HepG2 (cell line): ENCODE data around the gene TRIM10. TPM values are rescaled to one million over a fixed set of nuclear protein-coding genes. Genes with fewer than 3 reads are reported as not detected.

Experiments used
- DR1 ChIP-seq: sonication (generic); formaldehyde crosslinking; IDR thresholded peaks from 2 replicates; pipeline ENCODE4 v1.8.0; 2021; ENCODE audit warnings: mild to moderate bottlenecking, missing genetic modification reagents, inconsistent platforms
- GABPA ChIP-seq, 2 experiments: IDR thresholded peaks; 2 replicates each; pipeline ENCODE4 v1.6.1; 2011 to 2016; ENCODE audit warnings: low read depth in 2 of 2, low read length in 1 of 2, missing biosample characterization in 1 of 2, missing genetic modification characterization in 1 of 2
- HHEX ChIP-seq: IDR thresholded peaks from 2 replicates; pipeline ENCODE4 v1.6.1; 2016; ENCODE audit warnings: control low read depth
- HNF4A ChIP-seq: sonication (generic); formaldehyde crosslinking; IDR thresholded peaks from 2 replicates; pipeline ENCODE4 v1.4.0; 2020; ENCODE audit warnings: missing genetic modification reagents
- NFATC3 ChIP-seq: sonication (generic); formaldehyde crosslinking; IDR thresholded peaks from 2 replicates; pipeline ENCODE4 v1.5.1; 2020; ENCODE audit warnings: mild to moderate bottlenecking, missing genetic modification reagents
- NFKBIZ ChIP-seq: IDR thresholded peaks from 2 replicates; pipeline ENCODE4 v1.6.1; 2018; ENCODE audit warnings: missing genetic modification reagents, missing compliant biosample characterization
- NR2F2 ChIP-seq: IDR thresholded peaks from 2 replicates; pipeline ENCODE4 v1.6.1; 2012; ENCODE audit warnings: low read depth, inconsistent platforms, borderline replicate concordance
- ONECUT2 ChIP-seq: sonication (generic); formaldehyde crosslinking; IDR thresholded peaks from 2 replicates; pipeline ENCODE4 v1.4.0; 2020; ENCODE audit warnings: missing genetic modification reagents
- PTBP1 ChIP-seq: fragments of 200-400 bp; formaldehyde crosslinking; IDR thresholded peaks from 2 replicates; pipeline ENCODE4 v1.6.1; 2018; ENCODE audit warnings: low read length, low read depth; ENCODE audit not compliant: poor library complexity, severe bottlenecking
- SMARCC2 ChIP-seq: fragments of 450-650 bp; IDR thresholded peaks from 2 replicates; pipeline ENCODE4 v1.6.1; 2017; ENCODE audit warnings: antibody characterized with exemption, mild to moderate bottlenecking
- ZBTB42 ChIP-seq: sonication (generic); formaldehyde crosslinking; IDR thresholded peaks from 2 replicates; pipeline ENCODE4 v1.5.0; 2020; ENCODE audit warnings: mild to moderate bottlenecking, missing genetic modification reagents
- ZNF331 ChIP-seq: sonication (generic); formaldehyde crosslinking; IDR thresholded peaks from 2 replicates; pipeline ENCODE4 v1.4.0; 2020; ENCODE audit warnings: missing genetic modification reagents
- ZNF496 ChIP-seq: sonication (generic); formaldehyde crosslinking; IDR thresholded peaks from 2 replicates; pipeline ENCODE4 v1.8.1; 2023; ENCODE audit warnings: mild to moderate bottlenecking, moderate library complexity, missing genetic modification reagents; ENCODE audit not compliant: insufficient replicate concordance
- ZNF589 ChIP-seq: sonication (generic); formaldehyde crosslinking; conservative IDR thresholded peaks from 2 replicates; pipeline ENCODE4 v1.8.0; 2022; ENCODE audit warnings: mild to moderate bottlenecking, moderate library complexity, missing genetic modification reagents
- polyA plus RNA-seq, 8 experiments: library from polyadenylated mRNA; depleted of rRNA in 3 of 8; stranded (reverse) in 7 of 8; unstranded in 1 of 8; fragments of >200 nt; fragmentation: Illumina TruSeq in 4 of 8; extraction: Trizol in 4 of 8; gene quantifications; 2 replicates each; pipeline versions ENCODE4 v1.2.1 to v1.2.3, GENCODE V29; 2011 to 2016; ENCODE audit warnings: low read depth in 4 of 8, missing spikeins in 1 of 8, mixed read lengths in 1 of 8; ENCODE audit not compliant: insufficient read depth in 1 of 8
- total RNA-seq, 5 experiments: library from RNA; depleted of rRNA; stranded (reverse); fragments of >200 nt; fragmentation: Illumina TruSeq; extraction: Trizol; gene quantifications; 2 replicates each; pipeline ENCODE4 v1.2.3, GENCODE V29; 2016; ENCODE audit warnings: low read depth in 1 of 5
- TF ChIP-seq, protein P1 (sequence below): sonication (generic); formaldehyde crosslinking; IDR thresholded peaks from 2 replicates; pipeline ENCODE4 v1.4.0; 2020; ENCODE audit warnings: missing genetic modification reagents
- TF ChIP-seq, protein P2 (sequence below): sonication (generic); formaldehyde crosslinking; IDR thresholded peaks from 2 replicates; pipeline ENCODE4 v1.4.0; 2020; ENCODE audit warnings: missing genetic modification reagents, mild to moderate bottlenecking, borderline replicate concordance
- TF ChIP-seq, protein P3 (sequence below): IDR thresholded peaks from 2 replicates; pipeline ENCODE4 v1.6.1; 2012; ENCODE audit warnings: inconsistent platforms
- TF ChIP-seq, protein P4 (sequence below): IDR thresholded peaks from 2 replicates; pipeline ENCODE4 v1.6.1; 2012; ENCODE audit warnings: low read length, improper control_type of control experiment

The TRIM10 gene
- total and polyA plus RNA-seq, 2 of the 13 experiments (the other 11 are each of a cell fraction or from before 2014, with no cell fraction given): 4.1 to 6.8 TPM

DNA sequence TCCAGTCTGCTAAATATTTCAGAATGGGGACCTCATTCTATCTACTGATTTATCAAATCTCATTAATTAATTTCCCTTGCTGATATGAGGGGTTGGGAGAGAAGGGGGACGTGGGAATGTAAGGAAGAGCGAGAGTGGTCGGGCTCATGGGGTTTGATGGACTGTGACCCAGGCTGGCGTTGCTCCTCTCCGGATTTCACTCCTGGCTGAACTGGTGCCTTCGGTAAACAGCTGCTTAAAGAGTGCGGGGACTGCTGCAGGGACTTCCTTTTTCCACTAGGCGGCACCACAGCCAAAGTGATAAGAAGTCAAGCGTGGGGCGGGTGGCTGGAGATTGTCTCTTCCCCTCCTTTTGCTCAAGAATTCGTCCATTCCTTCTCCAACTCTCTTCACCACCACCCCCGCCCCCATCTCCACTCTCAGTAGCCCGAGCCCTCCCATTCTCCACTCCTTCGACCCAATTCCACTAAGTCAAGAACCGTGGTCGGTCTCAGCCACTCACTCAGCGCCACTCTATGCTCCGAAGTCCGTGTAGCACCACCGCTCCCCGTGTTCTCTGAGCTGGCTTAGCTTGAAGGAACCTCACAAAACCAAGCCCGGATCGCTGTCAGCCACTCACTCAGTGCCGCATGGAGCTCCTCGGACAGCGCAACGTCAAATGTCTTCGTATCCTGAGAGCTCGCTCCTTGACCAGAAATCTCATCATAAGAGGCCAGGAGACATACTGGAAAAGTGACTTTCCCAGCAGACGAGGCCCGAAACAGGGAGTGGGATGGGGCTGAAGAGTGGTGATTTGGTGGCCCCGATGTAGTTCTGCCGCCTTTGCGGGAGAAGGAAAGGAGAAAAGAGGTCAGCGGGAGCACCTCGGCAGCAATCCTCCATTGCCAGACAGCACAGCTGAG, 57.8 kb downstream of the TRIM10 start (continued):
- TF ChIP-seq, protein P1, sequence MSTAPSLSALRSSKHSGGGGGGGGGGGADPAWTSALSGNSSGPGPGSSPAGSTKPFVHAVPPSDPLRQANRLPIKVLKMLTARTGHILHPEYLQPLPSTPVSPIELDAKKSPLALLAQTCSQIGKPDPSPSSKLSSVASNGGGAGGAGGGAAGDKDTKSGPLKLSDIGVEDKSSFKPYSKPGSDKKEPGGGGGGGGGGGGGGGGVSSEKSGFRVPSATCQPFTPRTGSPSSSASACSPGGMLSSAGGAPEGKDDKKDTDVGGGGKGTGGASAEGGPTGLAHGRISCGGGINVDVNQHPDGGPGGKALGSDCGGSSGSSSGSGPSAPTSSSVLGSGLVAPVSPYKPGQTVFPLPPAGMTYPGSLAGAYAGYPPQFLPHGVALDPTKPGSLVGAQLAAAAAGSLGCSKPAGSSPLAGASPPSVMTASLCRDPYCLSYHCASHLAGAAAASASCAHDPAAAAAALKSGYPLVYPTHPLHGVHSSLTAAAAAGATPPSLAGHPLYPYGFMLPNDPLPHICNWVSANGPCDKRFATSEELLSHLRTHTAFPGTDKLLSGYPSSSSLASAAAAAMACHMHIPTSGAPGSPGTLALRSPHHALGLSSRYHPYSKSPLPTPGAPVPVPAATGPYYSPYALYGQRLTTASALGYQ (CRISPR knock-in tag): peak; percentile 40; the same call in 1 of the 2 replicates
- TF ChIP-seq NR2F2 (peak; percentile 35; the same call in 1 of the 2 replicates), NFKBIZ (CRISPR knock-in tag) (no peak), ZBTB42 (CRISPR knock-in tag) (no peak), HNF4A (CRISPR knock-in tag) (peak; percentile 62), DR1 (CRISPR knock-in tag) (no peak), HHEX (CRISPR knock-in tag) (no peak), GABPA (IDR thresholded peaks at IDR 0.05; ENCODE audit: low read depth, low read length) (peak; percentile 32; the same call in 1 of the 2 replicates), GABPA (CRISPR knock-in tag; IDR thresholded peaks at IDR 0.05; ENCODE audit: low read depth) (peak; percentile 80), ZNF331 (CRISPR knock-in tag) (peak; percentile 76), ZNF496 (CRISPR knock-in tag) (no peak), ONECUT2 (CRISPR knock-in tag) (0 out of 2 replicates have a peak, but pooled peaks have one; percentile 7), NFATC3 (no peak), SMARCC2 (no peak), PTBP1 (no peak), ZNF589 (CRISPR knock-in tag) (no peak)
- TF ChIP-seq, protein P2, sequence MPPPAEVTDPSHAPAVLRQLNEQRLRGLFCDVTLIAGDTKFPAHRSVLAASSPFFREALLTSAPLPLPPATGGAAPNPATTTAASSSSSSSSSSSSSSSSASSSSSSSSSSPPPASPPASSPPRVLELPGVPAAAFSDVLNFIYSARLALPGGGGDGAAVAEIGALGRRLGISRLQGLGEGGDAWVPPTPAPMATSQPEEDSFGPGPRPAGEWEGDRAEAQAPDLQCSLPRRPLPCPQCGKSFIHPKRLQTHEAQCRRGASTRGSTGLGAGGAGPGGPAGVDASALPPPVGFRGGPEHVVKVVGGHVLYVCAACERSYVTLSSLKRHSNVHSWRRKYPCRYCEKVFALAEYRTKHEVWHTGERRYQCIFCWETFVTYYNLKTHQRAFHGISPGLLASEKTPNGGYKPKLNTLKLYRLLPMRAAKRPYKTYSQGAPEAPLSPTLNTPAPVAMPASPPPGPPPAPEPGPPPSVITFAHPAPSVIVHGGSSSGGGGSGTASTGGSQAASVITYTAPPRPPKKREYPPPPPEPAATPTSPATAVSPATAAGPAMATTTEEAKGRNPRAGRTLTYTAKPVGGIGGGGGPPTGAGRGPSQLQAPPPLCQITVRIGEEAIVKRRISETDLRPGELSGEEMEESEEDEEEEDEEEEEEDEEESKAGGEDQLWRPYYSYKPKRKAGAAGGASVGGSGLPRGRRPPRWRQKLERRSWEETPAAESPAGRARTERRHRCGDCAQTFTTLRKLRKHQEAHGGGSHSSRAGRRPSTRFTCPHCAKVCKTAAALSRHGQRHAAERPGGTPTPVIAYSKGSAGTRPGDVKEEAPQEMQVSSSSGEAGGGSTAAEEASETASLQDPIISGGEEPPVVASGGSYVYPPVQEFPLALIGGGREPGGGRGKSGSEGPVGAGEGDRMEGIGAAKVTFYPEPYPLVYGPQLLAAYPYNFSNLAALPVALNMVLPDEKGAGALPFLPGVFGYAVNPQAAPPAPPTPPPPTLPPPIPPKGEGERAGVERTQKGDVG (CRISPR knock-in tag): peak; percentile 65; the same call in 1 of the 2 replicates
- TF ChIP-seq, protein P3, sequence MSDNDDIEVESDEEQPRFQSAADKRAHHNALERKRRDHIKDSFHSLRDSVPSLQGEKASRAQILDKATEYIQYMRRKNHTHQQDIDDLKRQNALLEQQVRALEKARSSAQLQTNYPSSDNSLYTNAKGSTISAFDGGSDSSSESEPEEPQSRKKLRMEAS: peak; percentile 27; the same call in 1 of the 2 replicates
- TF ChIP-seq, protein P4, sequence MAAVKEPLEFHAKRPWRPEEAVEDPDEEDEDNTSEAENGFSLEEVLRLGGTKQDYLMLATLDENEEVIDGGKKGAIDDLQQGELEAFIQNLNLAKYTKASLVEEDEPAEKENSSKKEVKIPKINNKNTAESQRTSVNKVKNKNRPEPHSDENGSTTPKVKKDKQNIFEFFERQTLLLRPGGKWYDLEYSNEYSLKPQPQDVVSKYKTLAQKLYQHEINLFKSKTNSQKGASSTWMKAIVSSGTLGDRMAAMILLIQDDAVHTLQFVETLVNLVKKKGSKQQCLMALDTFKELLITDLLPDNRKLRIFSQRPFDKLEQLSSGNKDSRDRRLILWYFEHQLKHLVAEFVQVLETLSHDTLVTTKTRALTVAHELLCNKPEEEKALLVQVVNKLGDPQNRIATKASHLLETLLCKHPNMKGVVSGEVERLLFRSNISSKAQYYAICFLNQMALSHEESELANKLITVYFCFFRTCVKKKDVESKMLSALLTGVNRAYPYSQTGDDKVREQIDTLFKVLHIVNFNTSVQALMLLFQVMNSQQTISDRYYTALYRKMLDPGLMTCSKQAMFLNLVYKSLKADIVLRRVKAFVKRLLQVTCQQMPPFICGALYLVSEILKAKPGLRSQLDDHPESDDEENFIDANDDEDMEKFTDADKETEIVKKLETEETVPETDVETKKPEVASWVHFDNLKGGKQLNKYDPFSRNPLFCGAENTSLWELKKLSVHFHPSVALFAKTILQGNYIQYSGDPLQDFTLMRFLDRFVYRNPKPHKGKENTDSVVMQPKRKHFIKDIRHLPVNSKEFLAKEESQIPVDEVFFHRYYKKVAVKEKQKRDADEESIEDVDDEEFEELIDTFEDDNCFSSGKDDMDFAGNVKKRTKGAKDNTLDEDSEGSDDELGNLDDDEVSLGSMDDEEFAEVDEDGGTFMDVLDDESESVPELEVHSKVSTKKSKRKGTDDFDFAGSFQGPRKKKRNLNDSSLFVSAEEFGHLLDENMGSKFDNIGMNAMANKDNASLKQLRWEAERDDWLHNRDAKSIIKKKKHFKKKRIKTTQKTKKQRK: no peak
